Smooth muscle cell (in vitro differentiated cells): ENCODE measurements around the gene ERICH6. TPM values are rescaled to one million over a fixed set of nuclear protein-coding genes. Genes with fewer than 3 reads are reported as not detected.
A peak's percentile ranks its signal among the peaks of the same experiment; 100 is the strongest.

Experiments
- DNase-seq: peaks from one replicate; lab custom pipeline; 2025; ENCODE audit not compliant: unreplicated experiment; lab: John Stamatoyannopoulos, UW
- H2AFZ ChIP-seq: fragments of 200-600 bp; sonication (generic); 2 replicates; pipeline ENCODE4 v1.6.0; 2016; ENCODE audit warnings: antibody characterized with exemption, low read depth, mild to moderate bottlenecking
- H3F3A ChIP-seq: fragments of 200-600 bp; sonication (generic); 2 replicates; pipeline ENCODE4 v1.6.0; 2017; ENCODE audit warnings: antibody characterized with exemption, low read depth
- H3K27ac ChIP-seq: fragments of 200-600 bp; sonication (generic); 2 replicates; pipeline ENCODE4 v1.5.1; 2016; ENCODE audit warnings: low read depth, mild to moderate bottlenecking
- H3K27me3 ChIP-seq: fragments of 200-600 bp; sonication (generic); 2 replicates; pipeline ENCODE4 v1.6.1; 2016; ENCODE audit warnings: low read depth, mild to moderate bottlenecking
- H3K36me3 ChIP-seq: fragments of 200-600 bp; sonication (generic); 2 replicates; pipeline ENCODE4 v1.5.1; 2016; ENCODE audit warnings: low read depth
- H3K4me1 ChIP-seq: fragments of 200-600 bp; sonication (generic); 2 replicates; pipeline ENCODE4 v1.5.1; 2016; ENCODE audit warnings: low read depth
- H3K4me2 ChIP-seq: fragments of 200-600 bp; sonication (generic); 2 replicates; pipeline ENCODE4 v1.6.0; 2016; ENCODE audit warnings: mild to moderate bottlenecking
- H3K4me3 ChIP-seq: fragments of 200-600 bp; sonication (generic); 2 replicates; pipeline ENCODE4 v1.5.1; 2016; ENCODE audit warnings: mild to moderate bottlenecking
- H3K79me2 ChIP-seq: fragments of 200-600 bp; sonication (generic); 2 replicates; pipeline ENCODE4 v1.6.0; 2016; ENCODE audit warnings: low read depth, mild to moderate bottlenecking
- H3K9ac ChIP-seq: fragments of 200-600 bp; sonication (generic); 2 replicates; pipeline ENCODE4 v1.6.0; 2016; ENCODE audit warnings: low read depth
- H3K9me3 ChIP-seq: fragments of 200-600 bp; sonication (generic); replicated peaks from 2 replicates; pipeline ENCODE4 v1.5.1; 2016; ENCODE audit warnings: low read depth
- H4K20me1 ChIP-seq: fragments of 200-600 bp; sonication (generic); 2 replicates; pipeline ENCODE4 v1.6.0; 2016; ENCODE audit warnings: low read depth
- WGBS: methylation state at CpG from one replicate; pipeline ENCODE4 v1.1.7; 2016; ENCODE audit warnings: low lambda C conversion rate; 5-methylcytosine and 5-hydroxymethylcytosine counted together
- polyA plus RNA-seq: library from polyadenylated mRNA; unstranded; fragments of >200 nt; fragmentation: Nextera tagmentation; extraction: Ambion mirVana; gene quantifications from 2 replicates; pipeline ENCODE4 v1.2.1, GENCODE V29; 2016
- total RNA-seq: library from RNA; depleted of rRNA; stranded (reverse); fragments of >200 nt; gene quantifications from 2 replicates; pipeline ENCODE4 v1.2.3, GENCODE V29; 2014
- TF ChIP-seq, protein P1 (sequence below): fragments of 200-600 bp; sonication (generic); IDR thresholded peaks from 2 replicates; pipeline ENCODE4 v1.5.1; 2017; ENCODE audit warnings: borderline replicate concordance, mild to moderate bottlenecking, antibody characterized with exemption; ENCODE audit not compliant: insufficient read depth, poor library complexity, severe bottlenecking

The ERICH6 gene
- total RNA-seq (not detected in 2 replicates), polyA plus RNA-seq (0.38 TPM in 1 of 2 replicates, not detected in the other)

DNA sequence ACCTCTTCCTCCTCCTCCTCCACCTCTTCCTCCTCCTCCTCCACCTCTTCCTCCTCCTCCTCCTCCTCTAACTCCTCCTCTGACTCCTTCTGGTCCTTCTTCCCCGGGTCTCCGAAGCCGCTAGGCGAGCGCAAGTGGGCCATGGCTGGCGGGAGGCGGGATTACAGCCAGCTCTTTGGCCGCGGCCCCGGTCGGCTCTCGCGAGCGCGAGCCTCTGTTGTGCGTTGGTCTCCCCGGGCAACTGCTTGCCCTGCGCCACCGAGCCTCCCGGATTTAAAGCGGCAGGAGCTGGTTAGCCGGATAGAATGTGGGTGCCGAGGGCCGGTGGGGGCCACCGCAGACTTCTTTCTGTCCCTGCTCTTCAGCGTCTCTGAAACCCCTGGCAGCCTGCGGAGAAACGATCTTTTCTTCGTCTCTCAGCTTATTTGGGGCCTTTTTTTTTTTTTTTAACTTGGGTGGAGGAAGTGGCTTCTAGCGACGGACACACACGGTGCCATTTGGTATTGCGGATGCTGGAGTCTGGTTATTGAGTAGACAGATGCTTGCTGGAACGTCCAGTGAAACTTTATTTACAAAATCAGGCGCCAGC lies at the start of gene ERICH6:
Gene ERICH6, minus strand, starts transcription at position 165 of the 589 bp plus-strand sequence. Its CDS starts 22 bp downstream, at position 143.
- WGBS = 1% methylated on average over 35 of the region's 35 CpGs
- Histone ChIP-seq H2AFZ (peak within 1 kb of the TSS; percentile 96), H3K27ac (peak within 1 kb of the TSS; percentile 88), H3K9me3 (no peaks in the 10 kb centered on the region), H3K36me3 (no peaks in the 10 kb centered on the region), H3K9ac (peak within 1 kb of the TSS; percentile 97), H4K20me1 (no peaks in the 10 kb centered on the region), H3F3A (peaks cover 9% of the 10 kb centered on the region), H3K4me2 (peak within 1 kb of the TSS; percentile 92), H3K79me2 (no peaks in the 10 kb centered on the region), H3K4me3 (peak within 1 kb of the TSS; percentile 84), H3K27me3 (no peaks in the 10 kb centered on the region), H3K4me1 (peaks cover 4% of the 10 kb centered on the region)
- TF ChIP-seq, protein P1, sequence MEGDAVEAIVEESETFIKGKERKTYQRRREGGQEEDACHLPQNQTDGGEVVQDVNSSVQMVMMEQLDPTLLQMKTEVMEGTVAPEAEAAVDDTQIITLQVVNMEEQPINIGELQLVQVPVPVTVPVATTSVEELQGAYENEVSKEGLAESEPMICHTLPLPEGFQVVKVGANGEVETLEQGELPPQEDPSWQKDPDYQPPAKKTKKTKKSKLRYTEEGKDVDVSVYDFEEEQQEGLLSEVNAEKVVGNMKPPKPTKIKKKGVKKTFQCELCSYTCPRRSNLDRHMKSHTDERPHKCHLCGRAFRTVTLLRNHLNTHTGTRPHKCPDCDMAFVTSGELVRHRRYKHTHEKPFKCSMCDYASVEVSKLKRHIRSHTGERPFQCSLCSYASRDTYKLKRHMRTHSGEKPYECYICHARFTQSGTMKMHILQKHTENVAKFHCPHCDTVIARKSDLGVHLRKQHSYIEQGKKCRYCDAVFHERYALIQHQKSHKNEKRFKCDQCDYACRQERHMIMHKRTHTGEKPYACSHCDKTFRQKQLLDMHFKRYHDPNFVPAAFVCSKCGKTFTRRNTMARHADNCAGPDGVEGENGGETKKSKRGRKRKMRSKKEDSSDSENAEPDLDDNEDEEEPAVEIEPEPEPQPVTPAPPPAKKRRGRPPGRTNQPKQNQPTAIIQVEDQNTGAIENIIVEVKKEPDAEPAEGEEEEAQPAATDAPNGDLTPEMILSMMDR = no peak
- peak; percentile 62 for DNase-seq

DNA sequence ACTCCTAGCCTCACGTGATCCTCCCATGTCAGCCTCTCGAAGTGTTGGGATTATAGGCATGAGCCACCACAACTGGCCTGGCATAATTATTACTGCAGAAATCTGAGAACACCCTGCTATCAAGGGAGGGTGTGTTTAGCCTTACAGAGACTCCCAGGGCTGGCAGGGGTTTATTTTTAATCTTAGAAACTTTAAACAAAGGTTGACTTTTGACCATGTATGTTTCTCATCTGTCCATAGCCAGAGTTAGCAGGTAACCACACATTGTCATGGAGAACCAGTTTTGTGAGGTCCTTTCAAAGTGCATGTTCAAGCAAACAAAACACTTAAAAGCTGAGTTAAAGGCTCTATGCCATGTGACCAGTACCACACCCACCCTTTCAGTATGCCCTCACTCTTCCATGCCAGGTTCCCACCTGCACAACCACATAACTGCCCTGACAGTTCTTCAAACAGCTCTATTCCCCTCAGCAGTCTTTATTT lies 48.1 kb upstream of the ERICH6 start:
- Histone ChIP-seq H2AFZ (no peak overlapping the region), H3K4me2 (peak overlapping the region; percentile 38), H3K4me3 (no peak overlapping the region), H3K9ac (no peak overlapping the region), H3K27me3 (no peaks in the 10 kb centered on the region), H3K4me1 (no peaks in the 10 kb centered on the region), H3K27ac (peak overlapping the region; percentile 66), H3K36me3 (no peaks in the 10 kb centered on the region), H4K20me1 (peaks cover 100% of the 10 kb centered on the region), H3K9me3 (no peaks in the 10 kb centered on the region), H3F3A (no peaks in the 10 kb centered on the region), H3K79me2 (peaks cover 99% of the 10 kb centered on the region)
- no peak for DNase-seq
- TF ChIP-seq, protein P1 = no peak
- 40% methylated on average over 2 of the region's 2 CpGs for WGBS

DNA sequence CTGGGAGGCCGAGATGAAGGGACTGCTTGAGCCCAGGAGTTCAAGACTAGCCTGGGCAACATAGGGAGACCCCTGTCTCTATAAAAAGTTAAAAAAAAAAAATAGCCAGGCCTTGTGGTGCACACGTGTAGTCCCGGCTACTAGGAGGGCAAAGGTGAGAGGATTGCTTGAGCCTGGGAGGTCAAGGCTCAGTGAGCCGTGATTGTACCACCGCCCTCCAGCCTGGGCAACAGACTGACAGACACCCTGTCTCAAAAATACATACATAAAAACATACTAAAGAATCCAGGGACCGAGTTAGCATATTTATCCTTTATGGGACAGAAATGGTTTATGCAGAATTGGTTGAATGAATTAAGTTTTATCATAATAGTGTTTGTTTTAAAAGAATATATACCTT lies 45.5 kb upstream of the ERICH6 start:
- TF ChIP-seq, protein P1 = no peak
- no peak overlapping the region for H3K27ac ChIP-seq
- peaks cover 98% of the 10 kb centered on the region for H3K79me2 ChIP-seq
- 88% methylated on average over 6 of the region's 6 CpGs for WGBS
- no peak for DNase-seq
- H3K9ac ChIP-seq = no peak overlapping the region
- no peaks in the 10 kb centered on the region for H3K9me3 ChIP-seq
- H3K4me1 ChIP-seq = peaks cover 7% of the 10 kb centered on the region
- H3K4me2 ChIP-seq = no peak overlapping the region
- no peak overlapping the region for H3K4me3 ChIP-seq
- H3K27me3 ChIP-seq = no peaks in the 10 kb centered on the region
- H4K20me1 ChIP-seq = peaks cover 98% of the 10 kb centered on the region
- H3K36me3 ChIP-seq = no peaks in the 10 kb centered on the region
- H3F3A ChIP-seq = no peaks in the 10 kb centered on the region
- H2AFZ ChIP-seq = no peak overlapping the region

DNA sequence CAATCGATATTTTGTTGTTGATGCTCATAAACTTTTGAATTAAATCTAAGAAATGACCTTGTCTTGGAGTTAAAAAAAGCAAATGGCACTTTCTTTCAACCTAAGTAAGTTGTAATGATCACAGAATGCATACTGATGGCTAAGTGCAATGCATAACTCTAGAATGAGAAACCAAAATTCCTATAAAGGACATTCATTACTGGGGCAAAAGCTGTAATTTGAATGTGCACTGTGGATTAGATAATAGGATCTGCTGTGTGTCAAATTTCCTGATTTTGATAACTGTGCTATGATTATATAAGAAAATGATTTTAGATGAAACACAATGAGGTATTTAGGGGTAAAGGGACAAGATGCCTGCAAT lies 44.9 kb upstream of the ERICH6 start:
- peak overlapping the region; percentile 10 for H3K27ac ChIP-seq
- H3K36me3 ChIP-seq = no peaks in the 10 kb centered on the region
- TF ChIP-seq, protein P1 = no peak
- H3K4me3 ChIP-seq = no peak overlapping the region
- 100% methylated on average over 1 of the region's 1 CpG for WGBS
- H3K9ac ChIP-seq = no peak overlapping the region
- H3K4me1 ChIP-seq = peaks cover 13% of the 10 kb centered on the region
- no peaks in the 10 kb centered on the region for H3K27me3 ChIP-seq
- peaks cover 98% of the 10 kb centered on the region for H4K20me1 ChIP-seq
- DNase-seq = no peak
- H3K4me2 ChIP-seq = no peak overlapping the region
- no peak overlapping the region for H2AFZ ChIP-seq
- peaks cover 2% of the 10 kb centered on the region for H3F3A ChIP-seq
- H3K9me3 ChIP-seq = no peaks in the 10 kb centered on the region
- H3K79me2 ChIP-seq = peaks cover 96% of the 10 kb centered on the region
